Adipose tissue (tissue), 3 donors: ENCODE results near the gene METTL16. TPM values are rescaled to one million over a fixed set of nuclear protein-coding genes. Genes with fewer than 3 reads are reported as not detected.
"Not testable (repeated sequence)": the region's sequence is repeated elsewhere in the genome, so short reads cannot be mapped to it uniquely, and the experiment has no call there.

Experiments used
- H3K27ac ChIP-seq: one replicate; pipeline ENCODE4 v1.5.1; 2013; ENCODE audit warnings: low read depth, low read length
- WGBS, 3 donors: extraction: QIAGEN DNeasy Blood & Tissue Kit; methylation state at CpG; one replicate each; pipeline ENCODE4 v1.1.7; 2013; 5-methylcytosine and 5-hydroxymethylcytosine counted together
- polyA plus RNA-seq, 3 donors: library from polyadenylated mRNA; stranded (reverse); fragments of 200-250 nt; gene quantifications; one replicate each; pipeline ENCODE4 v1.2.3, GENCODE V29; 2013
- donor health status: healthy with polysubstance abuse.
- donor health status: Bipolar disorder and iron deficiency.
- donor health status: healthy.

METTL16 gene
- polyA plus RNA-seq = 10 to 100 TPM in 2 of 3 donors, 1 to 10 TPM in 1; 7.2 to 16.9 (median 11.2) TPM

- H3K27ac ChIP-seq = peak within 1 kb of the TSS; percentile 79
- 0 to 1% (median 1%) methylated on average over 49 of the region's 49 CpGs for WGBS, 3 donors
Observed at GRCh38 chr17:2511462-2512369, at the start of gene METTL16. Gene METTL16, minus strand, starts transcription at chr17:2511888. Its CDS starts 9,557 bp downstream, at chr17:2502331.

DNA sequence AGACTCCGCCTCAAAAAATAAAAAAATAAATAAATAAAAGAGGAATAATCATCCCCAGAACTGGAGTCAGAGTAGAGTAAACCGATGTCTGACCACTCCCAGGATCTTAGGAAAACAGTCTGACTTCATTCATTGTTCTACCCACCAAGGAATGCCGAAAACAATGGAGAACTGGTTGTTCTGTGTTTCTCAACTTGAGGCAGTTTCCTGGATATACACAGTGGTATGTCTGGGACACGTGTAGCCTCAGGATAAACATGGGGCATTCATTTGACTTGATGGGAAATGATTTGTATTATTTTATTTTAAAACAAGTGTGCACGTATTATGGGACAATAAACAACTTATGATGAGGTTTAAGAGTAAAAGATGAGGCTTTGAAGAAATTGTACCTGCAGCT, 49.0 kb upstream of the METTL16 start:
- no peak overlapping the region for H3K27ac ChIP-seq
- 82 to 86% (median 84%) methylated on average over 5 of the region's 5 CpGs for WGBS, 3 donors

GRCh38 chr17:2551928-2552327, 40.2 kb upstream of the METTL16 start:
- 46 to 57% (median 54%) methylated on average over 9 of the region's 9 CpGs for WGBS, 3 donors
- H3K27ac ChIP-seq = no peak overlapping the region

DNA sequence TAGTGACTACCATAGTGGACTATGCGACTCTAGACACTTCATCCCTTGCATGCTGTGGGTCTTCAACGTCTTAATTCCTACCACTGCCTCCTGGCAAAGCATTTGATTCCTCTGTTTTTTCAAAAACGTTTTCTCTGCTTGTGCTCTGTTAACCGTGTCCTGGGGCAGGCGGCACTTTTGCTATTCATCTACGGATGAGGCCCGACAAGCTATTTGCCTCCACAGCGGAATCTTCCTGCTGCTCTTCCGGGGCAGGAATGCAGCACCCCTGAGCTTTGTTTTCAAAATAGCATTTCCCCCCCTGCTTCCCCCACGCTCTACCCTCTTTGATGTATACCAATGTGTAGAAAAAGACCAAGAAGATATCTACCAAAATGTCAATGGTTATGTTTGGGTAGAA, 39.8 kb upstream of the METTL16 start:
- no peak overlapping the region for H3K27ac ChIP-seq
- 38 to 50% (median 41%) methylated on average over 10 of the region's 10 CpGs for WGBS, 3 donors

GRCh38 chr17:2549392-2550211, 37.9 kb upstream of the METTL16 start:
- H3K27ac ChIP-seq = no peak overlapping the region
- WGBS, 3 donors = 81 to 89% (median 82%) methylated on average over 8 of the region's 8 CpGs

DNA sequence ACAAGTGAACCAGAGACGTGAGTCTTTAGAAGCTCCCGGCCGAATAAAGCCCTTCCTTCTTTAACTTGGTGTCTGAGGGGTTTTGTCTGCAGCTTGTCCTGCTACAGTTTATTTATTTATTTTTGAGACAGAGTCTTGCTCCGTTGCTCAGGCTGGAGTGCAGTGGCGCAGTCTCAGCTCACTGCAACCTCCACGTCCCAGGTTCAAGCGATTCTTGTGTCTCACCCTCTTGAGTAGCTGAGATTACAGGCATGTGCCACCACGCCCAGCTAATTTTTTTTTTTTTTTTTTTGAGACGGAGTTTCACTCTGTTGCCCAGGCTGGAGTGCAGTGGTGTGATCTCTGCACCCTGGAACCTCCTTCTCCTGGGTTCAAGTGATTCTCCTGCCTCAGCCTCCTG, 36.3 kb upstream of the METTL16 start:
- not testable (repeated sequence) for H3K27ac ChIP-seq
- whole genome bisulfite sequencing, 3 donors = 79 to 84% (median 83%) methylated on average over 9 of the region's 9 CpGs

- no peak overlapping the region for H3K27ac ChIP-seq
- 50 to 85% (median 58%) methylated on average over 9 of the region's 9 CpGs for WGBS, 3 donors
Observed at GRCh38 chr17:2547176-2547575, 35.5 kb upstream of the METTL16 start.

DNA sequence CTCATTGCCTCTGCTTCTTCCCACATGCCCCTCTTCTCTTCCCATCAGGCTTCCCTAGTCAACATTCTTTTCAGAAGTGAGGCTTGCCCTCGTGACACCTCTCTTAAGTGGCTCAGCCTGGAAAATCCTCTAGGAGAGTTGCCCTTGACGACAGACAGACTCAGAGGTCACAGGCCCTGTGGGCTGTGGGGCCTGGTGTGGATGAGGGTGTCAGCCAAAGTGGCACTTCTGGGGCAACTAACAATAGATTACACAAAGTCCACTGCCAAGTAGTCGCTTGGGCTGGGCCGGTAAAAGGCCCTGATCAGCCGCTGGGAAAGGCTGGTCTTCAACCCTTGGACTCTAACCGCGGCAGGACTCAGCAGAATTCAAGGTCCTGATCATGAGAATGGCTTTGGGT, 33.7 kb upstream of the METTL16 start:
- 30 to 85% (median 81%) methylated on average over 7 of the region's 7 CpGs for WGBS, 3 donors
- H3K27ac ChIP-seq = no peak overlapping the region

DNA sequence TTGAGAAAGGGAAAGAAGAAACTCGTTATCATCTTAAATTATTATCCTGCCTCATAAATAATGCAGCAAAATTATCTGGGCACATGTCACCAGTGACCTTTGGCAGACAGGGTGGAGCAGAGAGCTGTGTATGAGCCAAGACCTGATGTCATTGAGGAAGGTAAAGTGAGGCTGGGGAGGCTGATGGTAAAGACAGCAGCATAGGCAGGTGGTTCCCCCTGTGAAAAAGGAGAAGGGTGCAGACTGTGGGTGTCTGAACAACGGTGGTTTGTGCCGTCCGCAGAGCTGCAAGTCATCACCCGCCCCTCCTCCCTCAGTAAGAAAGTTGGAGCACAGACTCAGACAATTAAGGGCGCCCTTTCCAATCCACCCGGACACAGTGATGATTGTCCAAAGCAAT, 30.8 kb upstream of the METTL16 start:
- H3K27ac ChIP-seq = no peak overlapping the region
- WGBS, 3 donors = 48 to 58% (median 55%) methylated on average over 7 of the region's 7 CpGs

GRCh38 chr17:2542056-2542455, 30.4 kb upstream of the METTL16 start:
- H3K27ac ChIP-seq = no peak overlapping the region
- 76 to 90% (median 89%) methylated on average over 4 of the region's 4 CpGs for WGBS, 3 donors

DNA sequence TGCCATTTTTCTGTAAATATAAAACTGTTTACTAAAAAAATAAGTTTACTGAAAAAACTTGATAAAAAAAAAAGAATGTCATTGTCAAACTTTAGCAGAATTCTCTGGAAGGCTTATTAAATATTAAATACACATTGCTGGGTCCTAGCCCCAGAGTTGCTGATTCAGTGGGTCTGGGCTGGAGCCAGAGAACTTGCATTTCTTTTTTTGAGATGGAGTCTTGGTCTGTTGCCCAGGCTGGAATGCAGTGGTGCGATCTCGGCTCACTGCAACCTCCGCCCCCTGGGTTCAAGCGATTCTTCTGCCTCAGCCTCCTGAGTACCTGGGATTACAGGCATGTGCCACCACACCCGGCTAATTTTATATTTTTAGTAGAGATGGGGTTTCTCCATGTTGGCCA, 25.9 kb upstream of the METTL16 start:
- H3K27ac ChIP-seq = not testable (repeated sequence)
- 75 to 81% (median 79%) methylated on average over 5 of the region's 5 CpGs for WGBS, 3 donors

- no peak overlapping the region for H3K27ac ChIP-seq
- WGBS, 3 donors = 93 to 96% (median 95%) methylated on average over 32 to 37 of the region's 37 CpGs
Observed at GRCh38 chr17:2532146-2532720, 20.5 kb upstream of the METTL16 start.

- not testable (repeated sequence) for H3K27ac ChIP-seq
- WGBS, 3 donors = 68 to 82% (median 72%) methylated on average over 9 of the region's 9 CpGs
Observed at GRCh38 chr17:2531243-2531954, 19.7 kb upstream of the METTL16 start.

DNA sequence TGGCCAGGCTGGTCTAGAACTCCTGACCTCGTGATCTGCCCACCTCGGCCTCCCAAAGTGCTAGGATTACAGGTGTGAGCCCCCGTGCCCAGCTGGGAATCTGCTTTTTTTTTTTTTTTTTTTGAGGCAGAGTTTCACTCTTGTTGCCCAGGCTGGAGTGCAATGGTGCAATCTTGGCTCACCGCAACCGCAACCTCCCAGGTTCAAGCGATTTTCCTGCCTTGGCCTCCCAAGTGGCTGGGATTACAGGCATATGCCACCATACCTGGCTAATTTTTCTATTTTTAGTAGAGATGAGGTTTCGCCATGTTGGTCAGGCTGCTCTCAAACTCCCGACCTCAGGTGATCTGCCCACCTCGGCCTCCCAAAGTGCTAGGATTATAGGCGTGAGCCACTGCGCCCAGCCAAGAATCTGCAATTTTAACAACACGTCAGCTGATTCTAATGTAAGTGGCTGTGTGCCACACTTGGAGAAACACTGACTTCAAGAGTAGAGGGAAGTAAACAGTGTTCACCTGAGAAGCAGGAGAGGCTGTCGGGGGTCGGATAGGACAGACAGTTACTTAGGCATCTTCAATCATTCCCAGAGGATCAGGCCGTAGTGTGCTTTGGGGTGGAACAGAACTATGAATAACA, 10.2 kb upstream of the METTL16 start:
- 90 to 92% (median 90%) methylated on average over 15 of the region's 15 CpGs for WGBS, 3 donors
- H3K27ac ChIP-seq = not testable (repeated sequence)

DNA sequence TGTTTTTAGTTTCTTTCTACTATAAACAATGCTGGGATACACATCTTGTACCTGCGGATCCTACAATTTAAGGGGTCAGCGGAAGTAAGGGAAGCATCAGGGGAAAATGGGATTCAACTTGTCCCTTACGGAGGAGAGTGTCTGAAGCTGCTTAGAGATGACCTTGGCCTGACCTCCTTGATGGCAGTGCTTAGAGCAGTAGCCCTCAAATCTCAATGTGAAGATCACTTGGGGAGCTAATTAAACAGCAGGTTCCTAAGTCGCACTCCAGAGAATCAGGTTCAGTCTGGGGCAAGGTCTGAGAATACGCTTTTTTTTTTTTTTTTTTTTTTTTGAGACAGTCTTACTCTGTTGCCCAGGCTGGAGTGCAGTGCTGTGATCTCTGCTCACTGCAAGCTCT, 9.6 kb upstream of the METTL16 start:
- no peak overlapping the region for H3K27ac ChIP-seq
- 84 to 93% (median 85%) methylated on average over 4 to 5 of the region's 5 CpGs for WGBS, 3 donors

DNA sequence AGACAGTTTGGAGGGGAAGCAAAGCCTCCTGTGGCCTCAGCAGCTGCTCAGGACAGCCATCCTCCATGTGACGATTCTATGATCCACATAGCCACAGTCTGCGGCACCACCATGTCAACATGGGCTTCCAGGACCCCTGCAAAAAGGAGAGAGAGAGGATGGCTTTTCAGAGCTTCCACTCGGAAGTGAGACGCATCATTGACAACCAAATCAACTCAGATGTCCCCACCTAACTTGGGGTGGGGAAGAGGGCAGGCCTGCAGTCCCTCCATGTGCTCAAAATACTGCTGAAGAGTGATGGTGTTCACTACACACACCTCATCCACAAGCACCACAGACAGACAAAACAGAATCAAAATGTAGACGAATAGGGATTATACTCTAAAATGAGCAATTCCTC, 5.9 kb upstream of the METTL16 start:
- H3K27ac ChIP-seq = no peak overlapping the region
- WGBS, 3 donors = 87 to 90% (median 89%) methylated on average over 5 of the region's 5 CpGs

DNA sequence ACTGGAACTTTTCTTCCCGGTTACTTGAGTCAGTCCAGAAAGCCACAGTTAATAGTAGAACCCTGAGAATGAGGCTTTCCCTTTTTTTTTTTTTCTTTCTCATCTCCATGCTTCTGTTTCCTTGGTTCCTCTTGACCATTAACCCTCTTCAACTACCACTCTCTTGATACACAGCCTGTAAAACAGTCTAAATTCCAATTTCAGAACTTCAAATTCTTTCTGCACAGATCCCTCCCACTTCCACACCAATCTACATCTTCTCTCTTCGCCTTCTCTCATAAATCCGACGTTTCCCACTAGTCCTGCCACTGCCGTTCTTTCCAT, 588 bp downstream of the METTL16 start:
- H3K27ac ChIP-seq = peak overlapping the region; percentile 79
- 1 to 3% (median 1%) methylated on average over 5 of the region's 5 CpGs for WGBS, 3 donors

DNA sequence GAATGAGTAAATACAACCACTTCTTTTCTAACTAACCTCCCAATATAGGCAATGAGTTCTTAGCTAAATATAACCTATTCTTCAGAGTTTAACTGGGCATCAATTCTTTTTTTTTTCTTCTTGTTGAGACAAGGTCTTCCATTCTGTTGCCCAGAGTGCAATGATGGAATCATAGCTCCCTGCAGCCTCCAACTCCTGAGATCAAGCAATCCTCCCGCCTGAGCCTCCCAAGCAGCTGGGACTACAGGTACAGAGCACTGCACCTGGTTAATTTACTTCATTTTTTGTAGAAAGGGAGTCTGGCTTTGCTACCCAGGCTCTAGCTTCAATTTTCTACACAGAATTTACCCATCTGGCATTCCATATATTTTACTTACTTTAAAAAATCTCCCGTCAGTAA, 1.1 kb downstream of the METTL16 start:
- H3K27ac ChIP-seq = no peak overlapping the region
- 50 to 60% (median 50%) methylated on average over 2 of the region's 2 CpGs for WGBS, 3 donors
